ENCODE data around the gene TUBB. TPM values are rescaled to one million over a fixed set of nuclear protein-coding genes. Genes with fewer than 3 reads are reported as not detected.

TUBB gene
- total and polyA plus RNA-seq, 2 of the 8 experiments (the other 6 are each of a cell fraction or from before 2014, with no cell fraction given): 1,880 to 3,022 TPM

- TF ChIP-seq SAP30 (IDR thresholded peaks at IDR 0.05; ENCODE audit: insufficient read depth, insufficient replicate concordance, low read length) (peak; percentile 46), KDM1A (IDR thresholded peaks at IDR 0.05; ENCODE audit: borderline replicate concordance, low read length) (no peak), SP2 (IDR thresholded peaks at IDR 0.05; ENCODE audit: low read length) (no peak), HDAC2 (IDR thresholded peaks at IDR 0.05; ENCODE audit: borderline replicate concordance in 1 of 2, low read depth in 2 of 2, low read length in 2 of 2) (0 out of 4 replicates have a peak, but pooled peaks of 1 of the 2 experiments have one; percentile 36), CBX5 (IDR thresholded peaks at IDR 0.05; ENCODE audit: low read depth, low read length) (no peak)
These were observed 2.3 kb downstream of the TUBB start (continued) for GRCh38 chr6:30722280-30723112.
